T-helper 1 cell treated with Interleukin-12 subunit alpha and Interleukin-12 subunit beta and Interleukin-4 antibody, amounts not matched to agents 30 μg/mL and 1 μg/mL, for 36 hours (primary cell): ENCODE measurements around the gene TMEM38A.

Source experiments
- H3K27ac Mint-ChIP-seq: one replicate; pipeline ENCODE4 v1.8.0; 2021; ENCODE audit warnings: mild to moderate bottlenecking, mixed read lengths
- H3K27me3 Mint-ChIP-seq: one replicate; pipeline ENCODE4 v1.8.0; 2021; ENCODE audit warnings: low read depth, mixed read lengths
- H3K36me3 Mint-ChIP-seq: one replicate; pipeline ENCODE4 v1.8.0; 2021; ENCODE audit warnings: low read depth, mixed read lengths
- H3K4me1 Mint-ChIP-seq: one replicate; pipeline ENCODE4 v1.8.0; 2021; ENCODE audit warnings: low read depth, mixed read lengths
- H3K4me3 Mint-ChIP-seq: one replicate; pipeline ENCODE4 v1.8.0; 2021; ENCODE audit warnings: mild to moderate bottlenecking, moderate library complexity, mixed read lengths
- H3K9me3 Mint-ChIP-seq: one replicate; pipeline ENCODE4 v1.8.0; 2021; ENCODE audit warnings: mixed read lengths

TMEM38A gene

DNA sequence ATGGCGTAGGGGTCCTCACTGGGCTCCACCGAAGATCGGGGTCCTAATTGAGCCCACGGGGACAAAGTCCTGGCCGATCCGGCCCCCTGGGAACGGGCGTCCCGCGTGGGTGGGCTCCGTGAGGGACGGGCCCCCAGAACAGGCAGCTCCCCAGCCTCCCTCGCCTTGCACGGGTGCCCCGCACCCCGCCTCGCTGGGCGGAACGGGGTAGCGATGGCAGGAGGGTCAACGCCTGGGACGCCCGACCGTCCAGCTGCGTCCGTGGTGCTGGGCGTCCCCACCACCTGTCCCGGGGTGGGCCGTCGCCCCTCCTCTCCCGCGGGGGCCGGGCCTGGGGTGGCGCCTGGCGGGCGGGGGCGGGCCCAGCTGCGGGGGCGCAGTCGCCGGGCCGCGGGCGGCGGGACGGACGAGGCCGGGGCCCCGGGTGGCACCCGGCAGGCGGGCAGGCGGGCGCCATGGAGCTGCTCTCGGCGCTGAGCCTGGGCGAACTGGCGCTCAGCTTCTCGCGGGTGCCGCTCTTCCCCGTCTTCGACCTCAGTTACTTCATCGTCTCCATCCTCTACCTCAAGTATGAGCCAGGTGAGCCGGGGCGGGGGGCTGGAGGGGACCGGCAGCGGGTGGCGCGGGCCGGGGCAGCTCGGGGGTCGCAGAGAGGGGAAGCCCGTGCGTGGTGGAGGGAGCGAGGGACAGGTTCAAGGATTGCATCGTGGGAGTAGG, at the start of gene TMEM38A:
Gene TMEM38A (plus strand): TSS at position 377 of the 717 bp plus-strand sequence. CDS start 79 bp downstream, at position 456.
- Mint-ChIP-seq H3K27ac (peak within 1 kb of the TSS; percentile 96), H3K4me1 (peaks cover 24% of the 10 kb centered on the region), H3K9me3 (no peaks in the 10 kb centered on the region), H3K27me3 (peaks cover 17% of the 10 kb centered on the region), H3K4me3 (peak within 1 kb of the TSS; percentile 97), H3K36me3 (peaks cover 13% of the 10 kb centered on the region)

DNA sequence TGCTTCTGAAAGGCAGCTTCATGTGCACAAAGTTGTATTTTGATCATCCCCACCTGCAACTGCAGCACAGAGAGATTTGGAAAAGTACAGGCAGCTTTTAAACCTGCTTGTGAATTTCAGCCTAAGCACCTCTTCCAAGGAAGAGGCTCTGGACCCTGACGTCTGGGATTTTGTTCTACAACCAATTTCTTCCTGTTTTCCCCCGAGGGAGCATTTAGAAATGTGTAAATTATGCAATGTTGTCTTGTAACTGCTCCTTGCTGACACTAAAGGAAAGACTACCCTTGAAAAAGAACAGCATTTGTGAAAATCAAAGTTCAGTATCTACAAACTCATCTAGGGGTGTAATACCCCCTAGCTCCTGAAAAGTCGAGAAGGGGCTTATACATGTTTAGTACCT, 48.3 kb upstream of the TMEM38A start:
- Mint-ChIP-seq H3K4me3 (no peak overlapping the region), H3K4me1 (peaks cover 52% of the 10 kb centered on the region)

GRCh38 chr19:16613841-16614240, 47.1 kb upstream of the TMEM38A start:
- Mint-ChIP-seq H3K27ac (no peak overlapping the region), H3K4me3 (no peak overlapping the region), H3K4me1 (peaks cover 44% of the 10 kb centered on the region), H3K9me3 (no peaks in the 10 kb centered on the region), H3K36me3 (no peaks in the 10 kb centered on the region), H3K27me3 (no peaks in the 10 kb centered on the region)

More for the DNA sequence above, 48.3 kb upstream of the TMEM38A start:
- no peaks in the 10 kb centered on the region for H3K9me3 Mint-ChIP-seq
- no peaks in the 10 kb centered on the region for H3K27me3 Mint-ChIP-seq
- H3K36me3 Mint-ChIP-seq = peaks cover 1% of the 10 kb centered on the region
- no peak overlapping the region for H3K27ac Mint-ChIP-seq

DNA sequence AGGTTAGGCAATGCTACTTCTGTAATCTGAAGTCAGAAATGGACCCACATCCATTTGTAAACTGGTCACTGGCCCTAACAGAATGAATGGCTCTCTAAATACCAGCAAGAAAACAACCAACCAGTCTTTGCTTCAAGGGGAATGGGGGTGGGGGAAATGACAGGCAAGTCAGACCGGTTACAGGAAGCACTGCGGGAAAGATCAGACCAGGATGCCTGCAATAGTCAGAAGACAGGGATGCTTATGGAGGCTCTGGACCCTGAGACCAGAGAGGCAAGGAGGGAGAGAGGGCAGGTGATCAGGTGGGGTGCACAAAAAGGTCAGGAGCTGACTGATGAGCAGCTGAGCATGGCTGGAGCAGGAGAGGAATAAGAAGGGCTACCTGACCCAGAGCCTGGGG, 46.0 kb upstream of the TMEM38A start:
- Mint-ChIP-seq H3K27ac (peak overlapping the region; percentile 62), H3K9me3 (no peaks in the 10 kb centered on the region), H3K36me3 (no peaks in the 10 kb centered on the region), H3K4me1 (peaks cover 46% of the 10 kb centered on the region), H3K27me3 (no peaks in the 10 kb centered on the region), H3K4me3 (peak overlapping the region; percentile 38)

GRCh38 chr19:16615808-16616207, 45.1 kb upstream of the TMEM38A start:
- Mint-ChIP-seq H3K27ac (peak overlapping the region; percentile 38), H3K4me3 (no peak overlapping the region), H3K4me1 (peaks cover 45% of the 10 kb centered on the region), H3K27me3 (no peaks in the 10 kb centered on the region), H3K36me3 (no peaks in the 10 kb centered on the region), H3K9me3 (no peaks in the 10 kb centered on the region)

- Mint-ChIP-seq H3K36me3 (no peaks in the 10 kb centered on the region), H3K27ac (no peak overlapping the region), H3K9me3 (no peaks in the 10 kb centered on the region), H3K4me1 (peaks cover 36% of the 10 kb centered on the region), H3K27me3 (no peaks in the 10 kb centered on the region), H3K4me3 (no peak overlapping the region)
These were observed 42.7 kb upstream of the TMEM38A start for GRCh38 chr19:16618248-16618647.

DNA sequence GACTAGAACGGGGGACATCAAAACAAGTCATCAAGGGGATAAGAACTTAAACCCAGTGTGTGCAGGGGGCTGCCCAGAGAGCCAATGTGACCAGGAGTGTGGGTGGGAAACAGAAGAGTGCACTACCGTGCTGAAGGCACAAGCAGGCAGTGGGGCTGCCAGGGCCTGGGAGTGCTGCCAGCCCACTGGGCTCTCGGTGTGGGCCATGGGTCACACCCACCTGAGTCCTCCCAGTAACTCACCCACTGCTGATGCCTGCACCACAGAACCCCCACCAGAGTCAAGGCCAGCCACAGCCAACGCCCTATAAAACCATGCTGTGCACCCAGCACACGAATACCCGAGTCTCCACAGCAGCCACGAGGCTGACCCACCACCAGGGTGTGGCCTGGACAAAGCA, 41.5 kb upstream of the TMEM38A start:
- Mint-ChIP-seq H3K27ac (no peak overlapping the region), H3K4me1 (peaks cover 40% of the 10 kb centered on the region), H3K36me3 (peaks cover 4% of the 10 kb centered on the region), H3K4me3 (no peak overlapping the region), H3K27me3 (no peaks in the 10 kb centered on the region), H3K9me3 (no peaks in the 10 kb centered on the region)

DNA sequence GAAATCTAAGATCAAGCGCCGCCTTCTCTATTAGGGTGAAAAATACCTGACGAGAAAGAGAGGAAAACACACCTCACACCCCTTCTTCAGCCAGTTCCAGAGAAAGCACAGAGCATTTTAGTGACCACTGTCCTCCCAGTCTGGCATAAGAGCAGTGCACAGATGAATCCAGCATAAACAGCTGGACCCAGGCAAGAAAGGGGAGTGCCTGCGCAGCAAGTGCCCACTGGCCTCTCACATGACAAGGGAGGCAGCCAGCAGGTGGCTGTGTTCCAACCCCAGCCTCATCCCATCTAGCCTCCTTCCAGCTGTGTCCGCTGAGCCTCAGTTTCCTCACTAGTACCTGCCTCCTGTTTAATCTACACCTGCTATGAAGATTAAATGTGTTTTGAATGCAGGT, 40.9 kb upstream of the TMEM38A start:
- Mint-ChIP-seq H3K27ac (no peak overlapping the region), H3K4me3 (no peak overlapping the region), H3K4me1 (peaks cover 41% of the 10 kb centered on the region), H3K36me3 (peaks cover 4% of the 10 kb centered on the region), H3K9me3 (no peaks in the 10 kb centered on the region), H3K27me3 (no peaks in the 10 kb centered on the region)

DNA sequence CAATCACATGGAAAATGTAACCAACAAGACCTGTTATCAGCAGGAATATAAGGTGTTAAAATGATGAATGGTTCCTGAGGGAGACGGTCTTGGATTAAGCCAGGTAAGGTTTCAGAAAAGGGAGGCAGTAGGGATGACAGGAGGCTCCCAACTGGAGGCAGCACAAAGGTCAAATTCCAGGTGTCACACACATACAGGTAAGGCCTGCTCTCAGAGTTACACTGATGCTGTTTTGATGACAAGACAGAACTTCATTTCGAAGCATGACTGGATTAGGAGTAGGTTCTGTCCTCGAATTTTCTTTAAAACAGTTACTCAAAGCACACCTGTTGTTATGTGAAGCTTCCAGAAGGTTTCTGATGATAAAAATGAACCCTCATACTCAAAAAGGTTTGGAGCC, 40.4 kb upstream of the TMEM38A start:
- no peak overlapping the region for H3K27ac Mint-ChIP-seq
- H3K27me3 Mint-ChIP-seq = no peaks in the 10 kb centered on the region
- no peaks in the 10 kb centered on the region for H3K9me3 Mint-ChIP-seq
- H3K4me3 Mint-ChIP-seq = no peak overlapping the region
- H3K4me1 Mint-ChIP-seq = peaks cover 42% of the 10 kb centered on the region
- H3K36me3 Mint-ChIP-seq = peaks cover 8% of the 10 kb centered on the region

- no peak overlapping the region for H3K4me3 Mint-ChIP-seq
- peaks cover 14% of the 10 kb centered on the region for H3K36me3 Mint-ChIP-seq
- no peaks in the 10 kb centered on the region for H3K27me3 Mint-ChIP-seq
- no peak overlapping the region for H3K27ac Mint-ChIP-seq
- H3K4me1 Mint-ChIP-seq = peaks cover 43% of the 10 kb centered on the region
- H3K9me3 Mint-ChIP-seq = no peaks in the 10 kb centered on the region
These were observed 39.7 kb upstream of the TMEM38A start for GRCh38 chr19:16621165-16621800.

- no peaks in the 10 kb centered on the region for H3K9me3 Mint-ChIP-seq
- H3K4me1 Mint-ChIP-seq = peaks cover 43% of the 10 kb centered on the region
- peaks cover 18% of the 10 kb centered on the region for H3K36me3 Mint-ChIP-seq
- no peak overlapping the region for H3K27ac Mint-ChIP-seq
- no peaks in the 10 kb centered on the region for H3K27me3 Mint-ChIP-seq
- no peak overlapping the region for H3K4me3 Mint-ChIP-seq
These were observed 37.9 kb upstream of the TMEM38A start for GRCh38 chr19:16623066-16623465.

DNA sequence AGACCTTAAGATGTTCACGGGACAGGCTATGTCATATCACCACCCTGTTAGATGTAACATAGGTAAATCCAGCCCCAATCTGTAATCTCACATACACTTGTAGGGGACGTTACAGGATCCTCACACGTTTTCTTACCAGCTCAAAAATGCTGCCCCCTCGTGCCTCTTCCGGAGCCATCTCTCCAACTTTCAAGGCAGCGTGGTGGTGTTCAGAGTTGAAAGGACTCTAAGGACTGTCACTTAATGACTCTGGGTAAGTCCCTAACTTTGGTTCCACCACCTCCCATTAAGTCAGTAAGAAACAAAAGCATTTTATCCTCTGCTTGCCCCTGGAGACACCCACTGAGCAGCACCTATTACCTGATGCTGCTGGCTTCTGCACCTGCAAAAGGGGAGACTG, 37.4 kb upstream of the TMEM38A start:
- H3K4me3 Mint-ChIP-seq = no peak overlapping the region
- peaks cover 18% of the 10 kb centered on the region for H3K36me3 Mint-ChIP-seq
- peak overlapping the region; percentile 36 for H3K27ac Mint-ChIP-seq
- H3K9me3 Mint-ChIP-seq = no peaks in the 10 kb centered on the region
- H3K4me1 Mint-ChIP-seq = peaks cover 42% of the 10 kb centered on the region
- H3K27me3 Mint-ChIP-seq = no peaks in the 10 kb centered on the region

DNA sequence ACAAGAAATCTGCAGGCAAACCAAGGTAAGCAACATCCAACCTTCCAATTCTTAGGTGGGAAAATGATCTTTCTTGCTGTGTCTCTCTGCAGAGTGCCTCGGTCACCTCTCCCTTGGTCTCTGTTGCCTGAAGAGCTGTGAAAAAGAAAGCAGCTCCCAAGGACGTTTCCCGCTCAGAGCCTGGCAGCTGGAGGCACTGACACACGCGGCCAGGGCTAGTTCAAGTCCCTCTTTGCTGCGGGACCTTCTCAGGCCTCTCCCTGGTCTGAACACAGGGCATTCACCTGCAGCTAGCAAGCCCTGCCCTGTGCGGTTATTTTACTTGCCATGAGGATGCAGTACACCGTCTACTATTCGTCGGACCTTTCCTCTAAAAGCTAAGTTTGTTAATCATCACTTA, 36.7 kb upstream of the TMEM38A start:
- Mint-ChIP-seq H3K4me3 (no peak overlapping the region), H3K4me1 (peaks cover 45% of the 10 kb centered on the region), H3K36me3 (peaks cover 18% of the 10 kb centered on the region), H3K27ac (no peak overlapping the region), H3K9me3 (no peaks in the 10 kb centered on the region), H3K27me3 (no peaks in the 10 kb centered on the region)

DNA sequence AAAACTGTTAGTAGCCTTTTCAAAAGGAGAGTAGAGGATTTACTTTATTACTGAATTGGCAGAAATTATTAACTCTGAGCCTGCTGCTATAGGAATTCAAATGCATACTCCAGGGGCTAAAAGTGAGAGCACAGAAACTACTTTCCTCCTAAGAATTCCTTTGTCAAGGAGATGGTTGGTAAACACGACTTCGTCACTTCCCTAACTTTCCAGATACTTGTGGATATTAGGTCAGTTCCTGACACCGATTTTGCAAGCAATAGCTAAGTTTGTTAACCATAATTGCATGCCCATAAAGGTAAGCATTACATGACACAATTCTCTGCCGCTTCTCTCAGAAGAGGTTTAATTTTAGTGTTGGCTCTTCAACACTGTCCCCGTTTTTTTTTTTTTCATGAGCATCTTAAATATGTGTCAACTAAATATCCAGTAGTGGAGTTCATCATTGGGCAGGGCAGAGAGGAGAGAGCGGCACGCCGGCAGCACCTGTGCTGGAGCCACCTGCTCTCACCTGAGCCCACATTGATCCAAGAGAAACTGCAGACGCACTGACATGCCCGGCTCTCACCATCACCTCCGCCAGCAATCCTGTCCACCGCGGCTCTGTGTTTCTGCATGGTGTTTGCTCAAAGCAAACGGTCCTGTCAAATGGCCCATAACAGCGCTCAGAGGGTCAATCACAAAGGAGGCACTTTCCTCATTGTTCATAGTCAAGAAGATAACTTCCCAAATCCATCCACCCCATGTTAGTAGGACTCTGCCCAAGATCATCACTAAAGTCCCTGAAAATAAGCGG, 35.6 kb upstream of the TMEM38A start:
- Mint-ChIP-seq H3K36me3 (peaks cover 18% of the 10 kb centered on the region), H3K27me3 (no peaks in the 10 kb centered on the region), H3K4me3 (peak overlapping the region; percentile 91), H3K27ac (no peak overlapping the region), H3K9me3 (no peaks in the 10 kb centered on the region), H3K4me1 (peaks cover 45% of the 10 kb centered on the region)

DNA sequence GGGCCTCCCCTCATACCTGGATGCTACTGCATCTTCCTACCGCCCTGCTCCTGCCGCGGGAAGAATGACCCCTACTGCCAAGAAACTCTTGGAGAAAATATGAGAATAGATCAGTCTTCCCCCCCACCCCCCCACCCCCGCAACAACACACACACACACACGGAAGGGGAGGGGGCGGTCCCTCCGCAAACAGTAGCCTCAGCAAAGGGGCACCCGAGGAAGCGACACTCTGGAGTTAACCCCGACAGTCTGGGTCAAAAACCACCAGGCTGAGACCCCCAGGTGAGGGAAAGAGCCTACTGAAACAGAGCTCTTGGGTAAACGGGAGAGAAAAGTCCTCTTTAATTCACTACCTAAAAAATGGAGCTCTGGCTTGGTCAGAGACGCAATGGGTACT, 34.1 kb upstream of the TMEM38A start:
- Mint-ChIP-seq H3K4me3 (peak overlapping the region; percentile 91), H3K9me3 (no peaks in the 10 kb centered on the region), H3K4me1 (peaks cover 42% of the 10 kb centered on the region), H3K36me3 (peaks cover 26% of the 10 kb centered on the region), H3K27ac (peak overlapping the region; percentile 90), H3K27me3 (no peaks in the 10 kb centered on the region)
